ENCODE data around the gene MRPL53.

Gene MRPL53

DNA sequence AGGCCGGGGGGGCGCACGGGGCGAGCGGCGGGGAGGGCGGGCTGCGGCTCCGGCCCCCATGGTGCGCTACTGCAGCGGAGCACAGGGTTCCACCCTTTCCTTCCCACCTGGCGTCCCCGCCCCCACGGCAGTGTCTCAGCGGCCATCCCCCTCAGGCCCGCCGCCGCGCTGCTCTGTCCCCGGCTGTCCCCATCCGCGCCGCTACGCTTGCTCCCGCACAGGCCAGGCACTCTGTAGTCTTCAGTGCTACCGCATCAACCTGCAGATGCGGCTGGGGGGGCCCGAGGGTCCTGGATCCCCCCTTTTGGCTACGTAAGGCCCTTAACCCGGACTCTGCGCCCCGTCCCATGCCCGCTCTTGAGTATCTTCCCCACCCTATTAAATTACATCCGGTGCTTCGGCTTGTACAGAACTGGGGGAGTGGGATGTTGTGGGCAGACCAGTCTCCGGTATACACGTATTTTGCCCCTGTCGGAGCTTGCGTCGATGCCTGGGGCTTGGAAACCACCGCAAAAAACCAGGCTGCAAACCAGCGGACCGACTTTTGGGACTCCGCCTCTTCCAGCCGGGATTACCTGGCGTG is 14.8 kb downstream of the MRPL53 start (continued):
- TF ChIP-seq, protein P1, sequence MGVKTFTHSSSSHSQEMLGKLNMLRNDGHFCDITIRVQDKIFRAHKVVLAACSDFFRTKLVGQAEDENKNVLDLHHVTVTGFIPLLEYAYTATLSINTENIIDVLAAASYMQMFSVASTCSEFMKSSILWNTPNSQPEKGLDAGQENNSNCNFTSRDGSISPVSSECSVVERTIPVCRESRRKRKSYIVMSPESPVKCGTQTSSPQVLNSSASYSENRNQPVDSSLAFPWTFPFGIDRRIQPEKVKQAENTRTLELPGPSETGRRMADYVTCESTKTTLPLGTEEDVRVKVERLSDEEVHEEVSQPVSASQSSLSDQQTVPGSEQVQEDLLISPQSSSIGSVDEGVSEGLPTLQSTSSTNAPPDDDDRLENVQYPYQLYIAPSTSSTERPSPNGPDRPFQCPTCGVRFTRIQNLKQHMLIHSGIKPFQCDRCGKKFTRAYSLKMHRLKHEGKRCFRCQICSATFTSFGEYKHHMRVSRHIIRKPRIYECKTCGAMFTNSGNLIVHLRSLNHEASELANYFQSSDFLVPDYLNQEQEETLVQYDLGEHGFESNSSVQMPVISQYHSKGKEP (tag by site-specific recombination; IDR thresholded peaks at IDR 0.05) = no peak
- TF ChIP-seq HOXC10 (CRISPR knock-in tag; IDR thresholded peaks at IDR 0.05) = no peak
- TF ChIP-seq, protein P2, sequence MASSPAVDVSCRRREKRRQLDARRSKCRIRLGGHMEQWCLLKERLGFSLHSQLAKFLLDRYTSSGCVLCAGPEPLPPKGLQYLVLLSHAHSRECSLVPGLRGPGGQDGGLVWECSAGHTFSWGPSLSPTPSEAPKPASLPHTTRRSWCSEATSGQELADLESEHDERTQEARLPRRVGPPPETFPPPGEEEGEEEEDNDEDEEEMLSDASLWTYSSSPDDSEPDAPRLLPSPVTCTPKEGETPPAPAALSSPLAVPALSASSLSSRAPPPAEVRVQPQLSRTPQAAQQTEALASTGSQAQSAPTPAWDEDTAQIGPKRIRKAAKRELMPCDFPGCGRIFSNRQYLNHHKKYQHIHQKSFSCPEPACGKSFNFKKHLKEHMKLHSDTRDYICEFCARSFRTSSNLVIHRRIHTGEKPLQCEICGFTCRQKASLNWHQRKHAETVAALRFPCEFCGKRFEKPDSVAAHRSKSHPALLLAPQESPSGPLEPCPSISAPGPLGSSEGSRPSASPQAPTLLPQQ (tag by site-specific recombination; IDR thresholded peaks at IDR 0.05) = peak; percentile 55; the same call in 1 of the 2 replicates
- TF ChIP-seq ZNF423 (tag by site-specific recombination; IDR thresholded peaks at IDR 0.05) = 0 out of 2 replicates have a peak, but pooled peaks have one; percentile 49
- TF ChIP-seq FEZF1 (tag by site-specific recombination; IDR thresholded peaks at IDR 0.05) = peak; percentile 80
- no peak for TF ChIP-seq ZNF664 (tag by site-specific recombination; IDR thresholded peaks at IDR 0.05)
- no peak for TF ChIP-seq REPIN1 (tag by site-specific recombination; IDR thresholded peaks at IDR 0.05; ENCODE audit: low read depth)
- TF ChIP-seq, protein P3, sequence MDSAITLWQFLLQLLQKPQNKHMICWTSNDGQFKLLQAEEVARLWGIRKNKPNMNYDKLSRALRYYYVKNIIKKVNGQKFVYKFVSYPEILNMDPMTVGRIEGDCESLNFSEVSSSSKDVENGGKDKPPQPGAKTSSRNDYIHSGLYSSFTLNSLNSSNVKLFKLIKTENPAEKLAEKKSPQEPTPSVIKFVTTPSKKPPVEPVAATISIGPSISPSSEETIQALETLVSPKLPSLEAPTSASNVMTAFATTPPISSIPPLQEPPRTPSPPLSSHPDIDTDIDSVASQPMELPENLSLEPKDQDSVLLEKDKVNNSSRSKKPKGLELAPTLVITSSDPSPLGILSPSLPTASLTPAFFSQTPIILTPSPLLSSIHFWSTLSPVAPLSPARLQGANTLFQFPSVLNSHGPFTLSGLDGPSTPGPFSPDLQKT (IDR thresholded peaks at IDR 0.05; ENCODE audit: borderline replicate concordance, low read depth, low read length) = no peak
- TF ChIP-seq ZFP69B (tag by site-specific recombination; IDR thresholded peaks at IDR 0.05) = no peak
- no peak for TF ChIP-seq ZNF157 (tag by site-specific recombination; IDR thresholded peaks at IDR 0.05)
- TF ChIP-seq, protein P4, sequence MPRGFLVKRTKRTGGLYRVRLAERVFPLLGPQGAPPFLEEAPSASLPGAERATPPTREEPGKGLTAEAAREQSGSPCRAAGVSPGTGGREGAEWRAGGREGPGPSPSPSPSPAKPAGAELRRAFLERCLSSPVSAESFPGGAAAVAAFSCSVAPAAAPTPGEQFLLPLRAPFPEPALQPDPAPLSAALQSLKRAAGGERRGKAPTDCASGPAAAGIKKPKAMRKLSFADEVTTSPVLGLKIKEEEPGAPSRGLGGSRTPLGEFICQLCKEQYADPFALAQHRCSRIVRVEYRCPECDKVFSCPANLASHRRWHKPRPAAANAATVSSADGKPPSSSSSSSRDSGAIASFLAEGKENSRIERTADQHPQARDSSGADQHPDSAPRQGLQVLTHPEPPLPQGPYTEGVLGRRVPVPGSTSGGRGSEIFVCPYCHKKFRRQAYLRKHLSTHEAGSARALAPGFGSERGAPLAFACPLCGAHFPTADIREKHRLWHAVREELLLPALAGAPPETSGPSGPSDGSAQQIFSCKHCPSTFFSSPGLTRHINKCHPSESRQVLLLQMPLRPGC (tag by site-specific recombination; IDR thresholded peaks at IDR 0.05) = 0 out of 2 replicates have a peak, but pooled peaks have one; percentile 51
- TF ChIP-seq ZNF10 (tag by site-specific recombination; IDR thresholded peaks at IDR 0.05) = no peak
- TF ChIP-seq, protein P5, sequence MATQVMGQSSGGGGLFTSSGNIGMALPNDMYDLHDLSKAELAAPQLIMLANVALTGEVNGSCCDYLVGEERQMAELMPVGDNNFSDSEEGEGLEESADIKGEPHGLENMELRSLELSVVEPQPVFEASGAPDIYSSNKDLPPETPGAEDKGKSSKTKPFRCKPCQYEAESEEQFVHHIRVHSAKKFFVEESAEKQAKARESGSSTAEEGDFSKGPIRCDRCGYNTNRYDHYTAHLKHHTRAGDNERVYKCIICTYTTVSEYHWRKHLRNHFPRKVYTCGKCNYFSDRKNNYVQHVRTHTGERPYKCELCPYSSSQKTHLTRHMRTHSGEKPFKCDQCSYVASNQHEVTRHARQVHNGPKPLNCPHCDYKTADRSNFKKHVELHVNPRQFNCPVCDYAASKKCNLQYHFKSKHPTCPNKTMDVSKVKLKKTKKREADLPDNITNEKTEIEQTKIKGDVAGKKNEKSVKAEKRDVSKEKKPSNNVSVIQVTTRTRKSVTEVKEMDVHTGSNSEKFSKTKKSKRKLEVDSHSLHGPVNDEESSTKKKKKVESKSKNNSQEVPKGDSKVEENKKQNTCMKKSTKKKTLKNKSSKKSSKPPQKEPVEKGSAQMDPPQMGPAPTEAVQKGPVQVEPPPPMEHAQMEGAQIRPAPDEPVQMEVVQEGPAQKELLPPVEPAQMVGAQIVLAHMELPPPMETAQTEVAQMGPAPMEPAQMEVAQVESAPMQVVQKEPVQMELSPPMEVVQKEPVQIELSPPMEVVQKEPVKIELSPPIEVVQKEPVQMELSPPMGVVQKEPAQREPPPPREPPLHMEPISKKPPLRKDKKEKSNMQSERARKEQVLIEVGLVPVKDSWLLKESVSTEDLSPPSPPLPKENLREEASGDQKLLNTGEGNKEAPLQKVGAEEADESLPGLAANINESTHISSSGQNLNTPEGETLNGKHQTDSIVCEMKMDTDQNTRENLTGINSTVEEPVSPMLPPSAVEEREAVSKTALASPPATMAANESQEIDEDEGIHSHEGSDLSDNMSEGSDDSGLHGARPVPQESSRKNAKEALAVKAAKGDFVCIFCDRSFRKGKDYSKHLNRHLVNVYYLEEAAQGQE (tag by site-specific recombination; IDR thresholded peaks at IDR 0.05) = 0 out of 2 replicates have a peak, but pooled peaks have one; percentile 15
- TF ChIP-seq ZNF211 (tag by site-specific recombination; IDR thresholded peaks at IDR 0.05; ENCODE audit: low read depth) = no peak
- TF ChIP-seq ZNF112 (tag by site-specific recombination; IDR thresholded peaks at IDR 0.05) = no peak
- no peak for TF ChIP-seq ZNF707 (tag by site-specific recombination; IDR thresholded peaks at IDR 0.05)
- no peak for TF ChIP-seq ZNF366 (tag by site-specific recombination; conservative IDR thresholded peaks at IDR 0.05)
- TF ChIP-seq ZNF660 (tag by site-specific recombination; IDR thresholded peaks at IDR 0.05) = no peak
- peak; percentile 68; the same call in 1 of the 2 replicates for TF ChIP-seq ZFP37 (tag by site-specific recombination; IDR thresholded peaks at IDR 0.05)
- peak; percentile 38; the same call in 1 of the 2 replicates for TF ChIP-seq KLF1 (tag by site-specific recombination; IDR thresholded peaks at IDR 0.05)
- TF ChIP-seq, protein P6, sequence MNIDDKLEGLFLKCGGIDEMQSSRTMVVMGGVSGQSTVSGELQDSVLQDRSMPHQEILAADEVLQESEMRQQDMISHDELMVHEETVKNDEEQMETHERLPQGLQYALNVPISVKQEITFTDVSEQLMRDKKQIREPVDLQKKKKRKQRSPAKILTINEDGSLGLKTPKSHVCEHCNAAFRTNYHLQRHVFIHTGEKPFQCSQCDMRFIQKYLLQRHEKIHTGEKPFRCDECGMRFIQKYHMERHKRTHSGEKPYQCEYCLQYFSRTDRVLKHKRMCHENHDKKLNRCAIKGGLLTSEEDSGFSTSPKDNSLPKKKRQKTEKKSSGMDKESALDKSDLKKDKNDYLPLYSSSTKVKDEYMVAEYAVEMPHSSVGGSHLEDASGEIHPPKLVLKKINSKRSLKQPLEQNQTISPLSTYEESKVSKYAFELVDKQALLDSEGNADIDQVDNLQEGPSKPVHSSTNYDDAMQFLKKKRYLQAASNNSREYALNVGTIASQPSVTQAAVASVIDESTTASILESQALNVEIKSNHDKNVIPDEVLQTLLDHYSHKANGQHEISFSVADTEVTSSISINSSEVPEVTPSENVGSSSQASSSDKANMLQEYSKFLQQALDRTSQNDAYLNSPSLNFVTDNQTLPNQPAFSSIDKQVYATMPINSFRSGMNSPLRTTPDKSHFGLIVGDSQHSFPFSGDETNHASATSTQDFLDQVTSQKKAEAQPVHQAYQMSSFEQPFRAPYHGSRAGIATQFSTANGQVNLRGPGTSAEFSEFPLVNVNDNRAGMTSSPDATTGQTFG (tag by site-specific recombination; IDR thresholded peaks at IDR 0.05; ENCODE audit: borderline replicate concordance) = no peak
- TF ChIP-seq, protein P7, sequence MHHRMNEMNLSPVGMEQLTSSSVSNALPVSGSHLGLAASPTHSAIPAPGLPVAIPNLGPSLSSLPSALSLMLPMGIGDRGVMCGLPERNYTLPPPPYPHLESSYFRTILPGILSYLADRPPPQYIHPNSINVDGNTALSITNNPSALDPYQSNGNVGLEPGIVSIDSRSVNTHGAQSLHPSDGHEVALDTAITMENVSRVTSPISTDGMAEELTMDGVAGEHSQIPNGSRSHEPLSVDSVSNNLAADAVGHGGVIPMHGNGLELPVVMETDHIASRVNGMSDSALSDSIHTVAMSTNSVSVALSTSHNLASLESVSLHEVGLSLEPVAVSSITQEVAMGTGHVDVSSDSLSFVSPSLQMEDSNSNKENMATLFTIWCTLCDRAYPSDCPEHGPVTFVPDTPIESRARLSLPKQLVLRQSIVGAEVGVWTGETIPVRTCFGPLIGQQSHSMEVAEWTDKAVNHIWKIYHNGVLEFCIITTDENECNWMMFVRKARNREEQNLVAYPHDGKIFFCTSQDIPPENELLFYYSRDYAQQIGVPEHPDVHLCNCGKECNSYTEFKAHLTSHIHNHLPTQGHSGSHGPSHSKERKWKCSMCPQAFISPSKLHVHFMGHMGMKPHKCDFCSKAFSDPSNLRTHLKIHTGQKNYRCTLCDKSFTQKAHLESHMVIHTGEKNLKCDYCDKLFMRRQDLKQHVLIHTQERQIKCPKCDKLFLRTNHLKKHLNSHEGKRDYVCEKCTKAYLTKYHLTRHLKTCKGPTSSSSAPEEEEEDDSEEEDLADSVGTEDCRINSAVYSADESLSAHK (tag by site-specific recombination; IDR thresholded peaks at IDR 0.05) = peak; percentile 59
- TF ChIP-seq RBAK (tag by site-specific recombination; IDR thresholded peaks at IDR 0.05) = no peak
- no peak for TF ChIP-seq GFI1B (tag by site-specific recombination; IDR thresholded peaks at IDR 0.05)
- no peak for TF ChIP-seq ZNF155 (tag by site-specific recombination; IDR thresholded peaks at IDR 0.05)

All from HEK293 (cell line).